Measurements from ENCODE around the gene ABI3BP. TPM values are rescaled to one million over a fixed set of nuclear protein-coding genes. Genes with fewer than 3 reads are reported as not detected.

ABI3BP gene
- total RNA-seq, 1 experiment from 2014 or later = 0.28 TPM

GRCh38 chr3:100725935-100726513 lies 267.2 kb downstream of the ABI3BP start:
- Histone ChIP-seq H3K27me3 (ENCODE audit: insufficient read depth, low read length) (no peaks in the 10 kb centered on the region), H2BK20ac (ENCODE audit: low read depth, low read length, poor library complexity, severe bottlenecking) (no peak overlapping the region), H2BK120ac (ENCODE audit: low read depth, low read length, poor library complexity, severe bottlenecking) (no peak overlapping the region), H4K91ac (ENCODE audit: insufficient read length, low read depth, low read length) (no peak overlapping the region), H3K79me1 (ENCODE audit: insufficient read depth, low read depth, low read length, poor library complexity, severe bottlenecking) (peaks cover 2% of the 10 kb centered on the region), H2AFZ (ENCODE audit: low read length) (no peak overlapping the region), H3K79me2 (ENCODE audit: insufficient read depth, low read length) (no peaks in the 10 kb centered on the region; the same call in 1 of the 2 replicates), H3K23me2 (ENCODE audit: insufficient read length, low read depth, low read length, poor library complexity, severe bottlenecking) (no peaks in the 10 kb centered on the region), H2BK12ac (ENCODE audit: insufficient read length, low read depth, low read length) (no peak overlapping the region), H3T11ph (ENCODE audit: low read length) (no peak overlapping the region), H3K27ac (ENCODE audit: insufficient read length, low read depth, low read length) (no peak overlapping the region), H3K4ac (ENCODE audit: low read depth, low read length) (no peak overlapping the region), H2AK5ac (ENCODE audit: insufficient read length, low read length) (no peak overlapping the region), H3K18ac (ENCODE audit: insufficient read length, low read depth, low read length) (no peak overlapping the region), H4K5ac (ENCODE audit: insufficient read length, low read depth, low read length) (no peak overlapping the region), H3K56ac (ENCODE audit: insufficient read length, low read depth, low read length) (no peak overlapping the region), H4K20me1 (ENCODE audit: control insufficient read depth, insufficient read depth, insufficient read length) (no peaks in the 10 kb centered on the region), H2BK5ac (ENCODE audit: insufficient read length, low read length) (no peak overlapping the region), H3K23ac (ENCODE audit: insufficient read length, low read depth, low read length) (no peak overlapping the region), H2BK15ac (ENCODE audit: low read depth, low read length) (no peak overlapping the region), H3K4me2 (ENCODE audit: insufficient read depth, insufficient read length, low read length) (no peak overlapping the region), H3K9me3 (ENCODE audit: control insufficient read depth, low read depth, low read length) (no peaks in the 10 kb centered on the region), H4K8ac (replicated peaks; ENCODE audit: insufficient read length, low read depth, low read length) (no peak overlapping the region), H3K14ac (ENCODE audit: insufficient read depth, low read length) (no peak overlapping the region), H3K9ac (ENCODE audit: extremely low read depth, insufficient read length, low read length) (no peak overlapping the region), H3K4me1 (ENCODE audit: insufficient read depth, low read length) (no peaks in the 10 kb centered on the region)
- Mint-ChIP-seq H3K9me3 (no peaks in the 10 kb centered on the region; a peak in 1 of 5 replicates), H3K27me3 (ENCODE audit: low read depth) (no peaks in the 10 kb centered on the region), H3K36me3 (ENCODE audit: insufficient read depth in 1 of 3, low read depth in 3 of 3) (peaks cover 28 to 75% (median 61%) of the 10 kb centered on the region in 3 experiments; a peak in 6 of 7 replicates), H3K27ac (peak overlapping the region in 1 of 3 experiments; percentile 23; a peak in 3 of 7 replicates), H3K4me1 (peaks cover 6 to 7% of the 10 kb centered on the region in 2 experiments), H3K4me3 (no peak overlapping the region)
- TF ChIP-seq CTCF (conservative IDR thresholded peaks at IDR 0.05) = no peak
- WGBS (ENCODE audit: extremely low coverage, insufficient read length, low lambda C conversion rate) = no CpG with 5 or more reads among the region's 3 CpGs
- DNase-seq = no peak

Data from H9 (cell line).